ENCODE data around the gene MCTP1.

- TF ChIP-seq CTCF (IDR thresholded peaks at IDR 0.05; ENCODE audit: low read length) (no peak), EZH2 (optimal IDR thresholded peaks at IDR 0.05; ENCODE audit: low read depth, low read length) (no peak), EZH2phosphoT487 (IDR thresholded peaks at IDR 0.05; ENCODE audit: low read length) (no peak)
These were observed 364.3 kb downstream of the MCTP1 start for GRCh38 chr5:94920570-94920969.

Data from MM.1S (cell line).